C4-2B (cell line): Measurements from ENCODE around the gene SLC6A11.

Experiments
- ZFX ChIP-seq: fragments of 450-650 bp; IDR thresholded peaks from 2 replicates; pipeline ENCODE4 v1.6.1; 2017
- TF ChIP-seq, protein P1 (sequence below): fragments of 450-650 bp; conservative IDR thresholded peaks from 2 replicates; pipeline ENCODE4 v1.5.1; 2017; ENCODE audit warnings: mild to moderate bottlenecking

DNA sequence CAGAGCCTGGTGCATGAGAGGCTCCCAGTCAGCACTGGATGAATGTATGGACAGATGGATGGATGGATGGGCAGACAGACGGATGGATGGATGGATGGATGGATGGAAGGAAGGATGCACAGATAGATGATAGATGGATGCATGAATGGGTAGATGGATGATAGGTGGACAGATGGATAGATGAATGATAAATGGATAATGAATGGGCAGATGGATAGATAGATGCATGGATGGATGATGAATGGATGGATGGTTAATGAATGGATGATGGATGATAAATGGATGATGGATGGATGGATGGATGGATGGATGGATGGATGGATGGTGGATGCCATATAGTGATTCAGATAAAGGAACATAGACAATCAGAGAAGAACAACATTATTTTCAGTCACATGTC lies 71.0 kb downstream of the SLC6A11 start:
- TF ChIP-seq, protein P1, sequence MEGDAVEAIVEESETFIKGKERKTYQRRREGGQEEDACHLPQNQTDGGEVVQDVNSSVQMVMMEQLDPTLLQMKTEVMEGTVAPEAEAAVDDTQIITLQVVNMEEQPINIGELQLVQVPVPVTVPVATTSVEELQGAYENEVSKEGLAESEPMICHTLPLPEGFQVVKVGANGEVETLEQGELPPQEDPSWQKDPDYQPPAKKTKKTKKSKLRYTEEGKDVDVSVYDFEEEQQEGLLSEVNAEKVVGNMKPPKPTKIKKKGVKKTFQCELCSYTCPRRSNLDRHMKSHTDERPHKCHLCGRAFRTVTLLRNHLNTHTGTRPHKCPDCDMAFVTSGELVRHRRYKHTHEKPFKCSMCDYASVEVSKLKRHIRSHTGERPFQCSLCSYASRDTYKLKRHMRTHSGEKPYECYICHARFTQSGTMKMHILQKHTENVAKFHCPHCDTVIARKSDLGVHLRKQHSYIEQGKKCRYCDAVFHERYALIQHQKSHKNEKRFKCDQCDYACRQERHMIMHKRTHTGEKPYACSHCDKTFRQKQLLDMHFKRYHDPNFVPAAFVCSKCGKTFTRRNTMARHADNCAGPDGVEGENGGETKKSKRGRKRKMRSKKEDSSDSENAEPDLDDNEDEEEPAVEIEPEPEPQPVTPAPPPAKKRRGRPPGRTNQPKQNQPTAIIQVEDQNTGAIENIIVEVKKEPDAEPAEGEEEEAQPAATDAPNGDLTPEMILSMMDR: no peak
- no peak for TF ChIP-seq ZFX
